ENCODE measurements around the gene BTN2A1.

BTN2A1 gene

DNA sequence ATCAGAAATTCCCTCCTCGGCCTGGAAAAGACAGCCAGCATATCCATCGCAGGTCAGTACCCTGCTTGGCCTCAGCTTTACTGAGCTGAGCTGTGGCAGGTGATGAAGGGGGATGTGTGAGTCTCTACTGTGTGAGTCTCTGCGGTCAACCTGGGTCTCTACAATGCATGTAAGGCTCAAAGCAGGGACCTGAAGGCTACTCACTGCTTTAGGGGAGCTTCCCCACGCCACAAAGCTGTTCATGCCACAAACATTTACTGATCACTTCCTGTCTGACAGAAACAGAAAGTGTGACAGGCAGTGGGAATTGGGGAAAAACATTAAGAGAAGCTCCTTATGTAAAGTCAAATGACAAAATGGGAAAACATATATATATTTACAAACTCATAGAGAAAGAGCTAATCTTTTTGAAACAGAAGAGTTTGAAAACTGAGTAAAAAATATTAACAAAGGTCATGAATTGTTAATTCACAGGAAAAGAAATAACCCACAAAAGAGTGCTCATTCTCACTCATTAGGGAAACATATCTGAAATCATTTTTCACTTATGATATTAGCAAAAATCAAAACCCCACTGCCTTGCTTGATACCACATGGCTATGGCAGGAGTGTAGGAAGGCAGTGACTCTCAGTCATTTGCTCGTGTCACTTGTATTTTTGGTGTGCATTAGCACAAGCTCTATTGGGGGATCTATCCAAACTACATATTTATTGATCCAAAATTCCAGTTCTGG lies 11.7 kb upstream of the BTN2A1 start:
- TF ChIP-seq TAF1 (IDR thresholded peaks at IDR 0.05; ENCODE audit: borderline replicate concordance, insufficient read depth, low read length) (no peak), POLR2AphosphoS5 (IDR thresholded peaks at IDR 0.05; ENCODE audit: low read depth, low read length) (no peak), FOXP2 (optimal IDR thresholded peaks at IDR 0.05; ENCODE audit: borderline replicate concordance, extremely low read depth, extremely low read length, insufficient read depth) (no peak), REST (IDR thresholded peaks at IDR 0.05; ENCODE audit: insufficient read depth in 1 of 2, low read depth in 2 of 2, low read length in 2 of 2) (no peak), SIN3A (IDR thresholded peaks at IDR 0.05; ENCODE audit: borderline replicate concordance, insufficient read depth, low read length) (no peak)

DNA sequence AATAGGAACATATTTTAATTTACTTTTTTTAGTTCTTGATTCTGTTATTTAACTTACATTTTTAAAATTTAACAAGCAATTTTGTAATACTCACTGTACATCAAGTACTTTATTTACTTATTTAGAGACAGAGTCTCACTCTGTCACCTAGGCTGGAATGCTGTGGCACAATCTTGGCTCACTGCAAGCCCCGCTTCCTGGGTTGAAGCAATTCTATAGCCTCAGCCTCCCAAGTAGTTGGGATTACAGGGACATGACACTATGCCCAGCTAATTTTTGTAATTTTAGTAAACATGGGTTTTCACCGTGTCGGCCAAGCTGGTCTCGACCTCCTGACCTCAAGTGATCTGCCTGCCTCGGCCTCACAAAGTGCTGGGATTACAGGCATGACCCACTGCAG lies 10.5 kb upstream of the BTN2A1 start:
- TF ChIP-seq POLR2AphosphoS5 (IDR thresholded peaks at IDR 0.05; ENCODE audit: low read depth, low read length) (no peak), SIN3A (IDR thresholded peaks at IDR 0.05; ENCODE audit: borderline replicate concordance, insufficient read depth, low read length) (no peak), REST (IDR thresholded peaks at IDR 0.05; ENCODE audit: insufficient read depth in 1 of 2, low read depth in 2 of 2, low read length in 2 of 2) (no peak), FOXP2 (optimal IDR thresholded peaks at IDR 0.05; ENCODE audit: borderline replicate concordance, extremely low read depth, extremely low read length, insufficient read depth) (no peak), TAF1 (IDR thresholded peaks at IDR 0.05; ENCODE audit: borderline replicate concordance, insufficient read depth, low read length) (no peak)

- TF ChIP-seq TAF1 (IDR thresholded peaks at IDR 0.05; ENCODE audit: borderline replicate concordance, insufficient read depth, low read length) (no peak), SIN3A (IDR thresholded peaks at IDR 0.05; ENCODE audit: borderline replicate concordance, insufficient read depth, low read length) (no peak), REST (IDR thresholded peaks at IDR 0.05; ENCODE audit: insufficient read depth in 1 of 2, low read depth in 2 of 2, low read length in 2 of 2) (no peak), POLR2AphosphoS5 (IDR thresholded peaks at IDR 0.05; ENCODE audit: low read depth, low read length) (no peak), FOXP2 (optimal IDR thresholded peaks at IDR 0.05; ENCODE audit: borderline replicate concordance, extremely low read depth, extremely low read length, insufficient read depth) (no peak)
These were observed 7.5 kb upstream of the BTN2A1 start for GRCh38 chr6:26450240-26450639.

DNA sequence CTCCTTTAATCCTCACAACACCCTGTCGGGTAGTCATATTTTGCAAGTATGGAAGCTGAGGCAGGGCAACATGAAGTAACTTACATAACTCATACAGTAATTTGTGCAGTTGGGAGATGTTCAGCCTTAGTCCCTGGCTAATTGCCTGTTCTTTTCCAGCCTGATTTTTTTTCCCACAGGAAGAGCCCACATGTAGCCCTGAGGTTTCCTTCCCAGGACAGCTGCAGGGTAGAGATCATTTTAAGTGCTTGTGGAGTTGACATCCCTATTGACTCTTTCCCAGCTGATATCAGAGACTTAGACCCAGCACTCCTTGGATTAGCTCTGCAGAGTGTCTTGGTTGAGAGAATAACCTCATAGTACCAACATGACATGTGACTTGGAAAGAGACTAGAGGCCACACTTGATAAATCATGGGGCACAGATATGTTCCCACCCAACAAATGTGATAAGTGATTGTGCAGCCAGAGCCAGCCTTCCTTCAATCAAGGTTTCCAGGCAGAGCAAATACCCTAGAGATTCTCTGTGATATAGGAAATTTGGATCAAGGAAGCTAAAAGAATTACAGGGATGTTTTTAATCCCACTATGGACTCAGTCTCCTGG lies 5.0 kb upstream of the BTN2A1 start:
- TF ChIP-seq REST (IDR thresholded peaks at IDR 0.05; ENCODE audit: insufficient read depth in 1 of 2, low read depth in 2 of 2, low read length in 2 of 2) (no peak), SIN3A (IDR thresholded peaks at IDR 0.05; ENCODE audit: borderline replicate concordance, insufficient read depth, low read length) (no peak), TAF1 (IDR thresholded peaks at IDR 0.05; ENCODE audit: borderline replicate concordance, insufficient read depth, low read length) (no peak)
